DND-41 (cell line): ENCODE data around the gene ANKMY1.

ENCODE experiments used
- EZH2 ChIP-seq: IDR thresholded peaks from 3 replicates; pipeline ENCODE4 v1.6.1; 2012; ENCODE audit warnings: borderline replicate concordance, low read depth, mild to moderate bottlenecking, moderate library complexity, low read length, inconsistent platforms; ENCODE audit not compliant: severe bottlenecking
- TF ChIP-seq, protein P1 (sequence below): IDR thresholded peaks from 2 replicates; pipeline ENCODE4 v1.5.1; 2012; ENCODE audit warnings: borderline replicate concordance, low read length, moderate library complexity, mild to moderate bottlenecking; ENCODE audit not compliant: poor library complexity, severe bottlenecking; ENCODE audit errors: extremely low read depth

DNA sequence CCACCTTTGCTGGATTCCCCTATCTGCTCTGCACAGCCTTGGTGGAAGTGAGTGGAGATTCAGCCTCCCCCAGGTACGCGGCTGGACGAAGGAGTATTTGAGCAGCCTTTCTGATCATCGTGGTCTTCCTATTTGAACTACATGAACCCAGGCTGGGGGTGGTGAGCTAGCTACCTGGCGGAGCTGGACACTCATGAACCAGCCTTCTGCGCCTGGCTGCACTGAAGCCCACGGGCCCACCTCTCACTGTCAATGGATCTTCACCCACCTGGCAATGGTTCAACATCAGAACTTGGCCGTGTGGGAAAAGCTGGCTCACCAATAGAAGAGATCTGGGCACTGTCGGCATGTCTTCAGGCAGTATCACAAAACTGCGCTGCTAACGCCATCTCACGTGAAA is 35.4 kb downstream of the ANKMY1 start:
- TF ChIP-seq, protein P1, sequence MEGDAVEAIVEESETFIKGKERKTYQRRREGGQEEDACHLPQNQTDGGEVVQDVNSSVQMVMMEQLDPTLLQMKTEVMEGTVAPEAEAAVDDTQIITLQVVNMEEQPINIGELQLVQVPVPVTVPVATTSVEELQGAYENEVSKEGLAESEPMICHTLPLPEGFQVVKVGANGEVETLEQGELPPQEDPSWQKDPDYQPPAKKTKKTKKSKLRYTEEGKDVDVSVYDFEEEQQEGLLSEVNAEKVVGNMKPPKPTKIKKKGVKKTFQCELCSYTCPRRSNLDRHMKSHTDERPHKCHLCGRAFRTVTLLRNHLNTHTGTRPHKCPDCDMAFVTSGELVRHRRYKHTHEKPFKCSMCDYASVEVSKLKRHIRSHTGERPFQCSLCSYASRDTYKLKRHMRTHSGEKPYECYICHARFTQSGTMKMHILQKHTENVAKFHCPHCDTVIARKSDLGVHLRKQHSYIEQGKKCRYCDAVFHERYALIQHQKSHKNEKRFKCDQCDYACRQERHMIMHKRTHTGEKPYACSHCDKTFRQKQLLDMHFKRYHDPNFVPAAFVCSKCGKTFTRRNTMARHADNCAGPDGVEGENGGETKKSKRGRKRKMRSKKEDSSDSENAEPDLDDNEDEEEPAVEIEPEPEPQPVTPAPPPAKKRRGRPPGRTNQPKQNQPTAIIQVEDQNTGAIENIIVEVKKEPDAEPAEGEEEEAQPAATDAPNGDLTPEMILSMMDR: no peak
- TF ChIP-seq EZH2: no peak
